Natural killer cell treated with Interleukin-12 subunit alpha and Interleukin-12 subunit beta and Interleukin-15 and Interleukin-18, amount 100 ng/mL, for 72 hours (primary cell): ENCODE measurements around the gene SCD5. TPM values are rescaled to one million over a fixed set of nuclear protein-coding genes. Genes with fewer than 3 reads are reported as not detected.

Experiments
- ATAC-seq, 2 donors: fragments of 150-1000 bp; cut with Tn5 transposase in 1 of 2; sonication (Bioruptor Pico), chemical (Tn5 transposase) in 1 of 2; 2 replicates each; pipeline ENCODE4 v1.10.0; 2021
- DNase-seq: peaks from one replicate; pipeline ENCODE4 v3.0.0; 2022; ENCODE audit warnings: low spot score
- H3K27ac Mint-ChIP-seq, 2 donors: 1 replicate in 1 of 2; 2 replicates in 1 of 2; pipeline ENCODE4 v1.8.0; 2022; ENCODE audit warnings: mixed read lengths in 2 of 2, mild to moderate bottlenecking in 1 of 2, moderate library complexity in 1 of 2
- H3K27me3 Mint-ChIP-seq, 2 donors: 1 replicate in 1 of 2; 2 replicates in 1 of 2; pipeline ENCODE4 v1.8.0; 2022; ENCODE audit warnings: mixed read lengths in 2 of 2
- H3K36me3 Mint-ChIP-seq: one replicate; pipeline ENCODE4 v1.8.0; 2022; ENCODE audit warnings: mixed read lengths
- H3K4me1 Mint-ChIP-seq, 2 donors: 1 replicate in 1 of 2; 2 replicates in 1 of 2; pipeline ENCODE4 v1.8.0; 2022; ENCODE audit warnings: low read depth in 2 of 2, mixed read lengths in 2 of 2, mild to moderate bottlenecking in 1 of 2
- H3K4me3 Mint-ChIP-seq: one replicate; pipeline ENCODE4 v1.8.0; 2022; ENCODE audit warnings: mixed read lengths
- H3K9me3 Mint-ChIP-seq: 2 replicates; pipeline ENCODE4 v1.8.0; 2022; ENCODE audit warnings: mixed read lengths
- total RNA-seq, 2 donors: library from RNA; stranded (reverse); gene quantifications; one replicate each; pipeline ENCODE4 v1.2.3, GENCODE V29; 2022

Gene SCD5
- total RNA-seq, 2 donors from 2014 or later: 5.6 to 8.4 TPM

DNA sequence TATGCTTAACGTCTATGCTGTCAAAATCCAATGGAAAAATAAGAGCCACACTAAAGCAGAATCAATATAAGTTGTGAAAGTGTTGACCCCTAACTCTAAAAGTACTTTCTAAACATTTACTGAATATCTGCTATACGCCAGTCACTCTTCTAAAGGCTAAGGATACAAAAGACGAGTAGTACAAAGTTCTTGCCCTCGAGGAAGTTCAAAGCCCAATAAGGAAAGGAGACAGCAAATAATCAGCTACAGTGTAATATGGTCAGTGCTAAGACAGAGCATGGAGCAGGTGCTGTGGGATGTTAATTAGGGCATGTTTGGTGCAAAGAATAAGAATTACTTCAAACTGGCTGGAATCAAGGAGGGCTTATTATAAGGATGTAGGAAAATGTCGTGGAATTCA is 205.2 kb downstream of the SCD5 start:
- DNase-seq: no peak
- no peak for ATAC-seq
- Mint-ChIP-seq H3K4me3 (no peak overlapping the region), H3K27ac (no peak overlapping the region), H3K9me3 (no peaks in the 10 kb centered on the region), H3K27me3 (peaks cover 8 to 20% of the 10 kb centered on the region in 2 donors), H3K36me3 (no peaks in the 10 kb centered on the region), H3K4me1 (no peaks in the 10 kb centered on the region)

- H3K9me3 Mint-ChIP-seq: no peaks in the 10 kb centered on the region
These were observed 206.0 kb downstream of the SCD5 start for GRCh38 chr4:82592639-82593038.

GRCh38 chr4:82591592-82591991 is 207.0 kb downstream of the SCD5 start:
- Mint-ChIP-seq H3K9me3 (no peaks in the 10 kb centered on the region), H3K4me3 (no peak overlapping the region), H3K27ac (no peak overlapping the region), H3K36me3 (no peaks in the 10 kb centered on the region), H3K27me3 (peaks cover 8 to 20% of the 10 kb centered on the region in 2 donors), H3K4me1 (no peaks in the 10 kb centered on the region)
- DNase-seq: no peak
- ATAC-seq: no peak

More at GRCh38 chr4:82592639-82593038, 206.0 kb downstream of the SCD5 start:
- no peaks in the 10 kb centered on the region for H3K36me3 Mint-ChIP-seq
- ATAC-seq (no peak), DNase-seq (no peak)
- H3K27me3 Mint-ChIP-seq: peaks cover 8 to 20% of the 10 kb centered on the region in 2 donors
- H3K27ac Mint-ChIP-seq: no peak overlapping the region
- no peaks in the 10 kb centered on the region for H3K4me1 Mint-ChIP-seq
- no peak overlapping the region for H3K4me3 Mint-ChIP-seq

- Mint-ChIP-seq H3K4me3 (no peak overlapping the region), H3K27me3 (peaks cover 6 to 20% of the 10 kb centered on the region in 2 donors), H3K9me3 (no peaks in the 10 kb centered on the region), H3K27ac (no peak overlapping the region), H3K36me3 (no peaks in the 10 kb centered on the region), H3K4me1 (no peaks in the 10 kb centered on the region)
- DNase-seq (no peak), ATAC-seq (no peak)
These were observed 208.8 kb downstream of the SCD5 start for GRCh38 chr4:82589756-82590155.

GRCh38 chr4:82588771-82589270 is 209.8 kb downstream of the SCD5 start:
- no peaks in the 10 kb centered on the region for H3K9me3 Mint-ChIP-seq
- no peaks in the 10 kb centered on the region for H3K36me3 Mint-ChIP-seq
- no peak overlapping the region for H3K4me3 Mint-ChIP-seq
- H3K27me3 Mint-ChIP-seq: peaks cover 6 to 20% of the 10 kb centered on the region in 2 donors
- no peak for ATAC-seq
- no peak for DNase-seq
- no peaks in the 10 kb centered on the region for H3K4me1 Mint-ChIP-seq
- no peak overlapping the region for H3K27ac Mint-ChIP-seq

- DNase-seq (no peak), ATAC-seq (no peak)
- Mint-ChIP-seq H3K27ac (no peak overlapping the region), H3K4me1 (no peaks in the 10 kb centered on the region), H3K27me3 (peaks cover 6 to 28% of the 10 kb centered on the region in 2 donors), H3K36me3 (no peaks in the 10 kb centered on the region), H3K9me3 (no peaks in the 10 kb centered on the region), H3K4me3 (no peak overlapping the region)
These were observed 210.6 kb downstream of the SCD5 start for GRCh38 chr4:82587826-82588540.

DNA sequence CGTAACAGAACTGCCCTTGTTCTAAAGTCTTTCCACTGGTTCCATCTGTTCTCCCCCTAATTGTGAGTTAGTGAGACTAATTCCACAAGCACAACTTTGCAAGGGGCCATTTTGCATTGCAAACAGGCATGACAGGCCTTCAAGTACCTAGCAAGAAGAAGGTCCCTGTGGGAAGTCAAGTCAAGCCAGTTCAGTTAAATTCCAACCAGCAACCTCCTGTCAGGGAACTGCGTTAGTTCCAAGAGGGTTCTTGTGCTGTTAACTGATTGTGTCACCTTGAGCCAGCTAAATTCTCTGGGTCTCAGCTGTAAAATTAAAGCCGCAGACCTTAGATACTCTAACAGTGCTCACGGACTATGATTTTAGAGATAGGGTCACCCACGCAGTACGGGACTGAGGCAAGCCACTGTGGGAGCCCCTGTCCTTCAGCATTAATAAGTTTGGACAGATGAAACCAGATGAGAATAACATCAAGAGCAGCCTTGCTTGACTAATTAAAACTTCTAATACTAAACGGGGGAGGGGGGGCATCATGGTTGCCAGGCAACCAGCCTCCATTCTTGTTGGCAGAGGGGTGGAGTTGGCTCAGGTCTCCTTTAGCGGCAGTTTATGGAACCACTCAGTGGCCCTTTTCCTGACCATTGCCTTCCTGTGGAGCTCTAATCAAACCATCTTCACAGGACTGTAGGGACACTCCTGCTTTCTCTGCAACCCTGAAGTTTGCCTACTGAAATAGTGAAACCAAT is 212.7 kb downstream of the SCD5 start:
- Mint-ChIP-seq H3K36me3 (no peaks in the 10 kb centered on the region), H3K4me1 (no peaks in the 10 kb centered on the region), H3K27ac (no peak overlapping the region), H3K27me3 (peaks cover 3 to 19% of the 10 kb centered on the region in 2 donors), H3K4me3 (no peak overlapping the region), H3K9me3 (no peaks in the 10 kb centered on the region)
- ATAC-seq: no peak
- no peak for DNase-seq

GRCh38 chr4:82584931-82585330 is 213.7 kb downstream of the SCD5 start:
- ATAC-seq: no peak
- H3K36me3 Mint-ChIP-seq: no peaks in the 10 kb centered on the region
- no peaks in the 10 kb centered on the region for H3K4me1 Mint-ChIP-seq
- H3K9me3 Mint-ChIP-seq: no peaks in the 10 kb centered on the region
- H3K27ac Mint-ChIP-seq: no peak overlapping the region
- H3K4me3 Mint-ChIP-seq: no peak overlapping the region
- H3K27me3 Mint-ChIP-seq: peaks cover 3 to 28% of the 10 kb centered on the region in 2 donors
- DNase-seq: no peak

DNA sequence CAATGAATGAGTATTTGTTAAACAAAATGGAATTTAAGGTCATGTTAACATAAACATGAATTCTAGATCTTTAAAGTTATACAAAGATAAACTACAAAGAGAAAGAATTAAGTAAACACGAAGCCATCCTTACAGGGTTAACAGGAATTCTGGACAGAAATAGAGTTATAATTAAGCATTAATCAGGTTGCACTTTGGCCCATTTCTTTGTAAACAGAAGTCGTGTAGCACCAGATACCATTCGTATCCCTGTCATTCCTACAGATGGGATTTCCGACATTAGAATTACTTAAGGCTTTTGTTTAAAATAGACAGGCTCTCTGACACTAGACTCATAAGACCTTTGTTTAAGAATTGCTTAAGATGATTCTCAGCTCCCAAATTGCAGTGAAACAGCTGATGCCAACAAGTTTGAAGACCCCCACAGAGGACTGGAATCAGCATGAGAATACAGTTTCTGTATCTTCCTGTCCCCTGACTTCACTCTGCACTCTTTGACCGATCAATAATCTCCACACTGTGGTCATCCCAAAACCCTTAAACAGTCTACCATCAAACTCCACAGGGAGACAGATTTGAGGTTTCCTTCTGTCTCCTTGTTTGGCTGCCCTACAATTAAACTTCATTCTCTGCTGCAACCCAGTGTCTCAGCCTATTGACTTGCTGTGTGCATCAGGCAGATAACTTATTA is 214.6 kb downstream of the SCD5 start:
- DNase-seq (no peak), ATAC-seq (no peak)
- no peaks in the 10 kb centered on the region for H3K4me1 Mint-ChIP-seq
- no peak overlapping the region for H3K4me3 Mint-ChIP-seq
- no peaks in the 10 kb centered on the region for H3K9me3 Mint-ChIP-seq
- H3K27me3 Mint-ChIP-seq: peaks cover 3 to 29% of the 10 kb centered on the region in 2 donors
- no peak overlapping the region for H3K27ac Mint-ChIP-seq
- H3K36me3 Mint-ChIP-seq: no peaks in the 10 kb centered on the region

DNA sequence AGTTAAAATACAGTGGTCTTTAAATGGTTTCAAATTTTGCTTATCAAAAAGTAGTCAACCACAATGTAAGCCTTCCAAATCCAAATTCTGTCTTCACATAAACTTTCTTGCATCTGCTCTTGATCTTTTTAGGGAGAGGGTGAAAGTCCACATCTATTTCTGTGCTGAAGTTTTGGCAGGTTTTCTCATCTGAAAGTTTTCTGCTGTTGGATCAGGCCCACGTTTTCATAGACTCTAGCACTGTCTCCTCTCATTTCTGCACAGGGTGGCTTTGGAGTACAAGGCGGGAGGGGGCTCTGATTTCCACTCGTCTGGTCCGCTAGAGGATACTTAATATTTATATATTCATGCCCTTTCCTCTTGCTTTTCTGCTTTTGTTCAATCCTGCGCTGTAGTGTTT is 218.7 kb downstream of the SCD5 start:
- Mint-ChIP-seq H3K36me3 (no peaks in the 10 kb centered on the region), H3K9me3 (no peaks in the 10 kb centered on the region), H3K4me1 (no peaks in the 10 kb centered on the region), H3K27me3 (peaks cover 3 to 25% of the 10 kb centered on the region in 2 donors), H3K4me3 (no peak overlapping the region), H3K27ac (no peak overlapping the region)
- DNase-seq (no peak), ATAC-seq (no peak)

Other genes starting within 250 kb of the SCD5 start
- gene TMEM150C, start 236.8 kb downstream of the SCD5 start, total RNA-seq: not detected
- 100 to 1,000 TPM; 140 to 145 TPM for gene SEC31A, start 92.4 kb upstream of the SCD5 start, total RNA-seq
- 1 to 10 TPM; 1.7 to 3.0 TPM for gene THAP9, start 101.9 kb upstream of the SCD5 start, total RNA-seq
- 10 to 100 TPM; 21.0 to 25.2 TPM for gene LIN54, start 212.0 kb upstream of the SCD5 start, total RNA-seq
- gene COPS4, start 236.4 kb upstream of the SCD5 start, total RNA-seq: 10 to 100 TPM; 28.2 to 35.6 TPM